SU-DHL-6 (cell line): ENCODE data around the gene SEMG2.

Experiments used
- H2AFZ ChIP-seq: fragments of 200-600 bp; sonication (generic); 2 replicates; pipeline ENCODE4 v1.6.1; 2014; ENCODE audit warnings: low read depth, mild to moderate bottlenecking, moderate library complexity, mixed read lengths, antibody characterized with exemption, low read length; ENCODE audit not compliant: severe bottlenecking
- H3F3A ChIP-seq: fragments of 200-600 bp; shearing (Covaris generic); 2 replicates; pipeline ENCODE4 v1.6.0; 2016; ENCODE audit warnings: antibody characterized with exemption, mild to moderate bottlenecking; ENCODE audit not compliant: insufficient read depth
- H3K27ac ChIP-seq: fragments of 200-600 bp; sonication (generic); 2 replicates; pipeline ENCODE4 v1.5.1; 2016; ENCODE audit warnings: low read depth, mild to moderate bottlenecking, low read length, moderate library complexity, mixed read lengths
- H3K27me3 ChIP-seq: fragments of 200-600 bp; sonication (generic), shearing (Covaris generic); 2 replicates; pipeline ENCODE4 v1.6.0; 2014; ENCODE audit warnings: mild to moderate bottlenecking, low read length
- H3K36me3 ChIP-seq: fragments of 200-600 bp; sonication (generic); 2 replicates; pipeline ENCODE4 v1.6.1; 2014; ENCODE audit warnings: mild to moderate bottlenecking, low read length, mixed read lengths
- H3K4me2 ChIP-seq: fragments of 300-600, 200-600 bp; shearing (Covaris generic), sonication (generic); 2 replicates; pipeline ENCODE4 v1.6.0; 2014; ENCODE audit warnings: low read length, low read depth, mild to moderate bottlenecking; ENCODE audit not compliant: poor library complexity, severe bottlenecking
- H3K4me3 ChIP-seq: fragments of 200-600 bp; sonication (generic); 2 replicates; pipeline ENCODE4 v1.5.1; 2014; ENCODE audit warnings: antibody characterized with exemption, low read length, mild to moderate bottlenecking, mixed read lengths; ENCODE audit not compliant: insufficient read depth, poor library complexity, severe bottlenecking
- H3K79me2 ChIP-seq: fragments of 200-600 bp; sonication (generic); 2 replicates; pipeline ENCODE4 v1.6.1; 2014; ENCODE audit warnings: mild to moderate bottlenecking, low read length, moderate library complexity; ENCODE audit not compliant: insufficient read depth
- H3K9ac ChIP-seq: fragments of 200-600 bp; sonication (generic); 2 replicates; pipeline ENCODE4 v1.7.0; 2014; ENCODE audit warnings: mild to moderate bottlenecking, low read length
- H3K9me2 ChIP-seq: fragments of 200-600 bp; sonication (generic); replicated peaks from 2 replicates; pipeline ENCODE4 v1.6.1; 2014; ENCODE audit warnings: low read length; ENCODE audit not compliant: insufficient read depth
- H3K9me3 ChIP-seq: fragments of 200-600 bp; sonication (generic); 2 replicates; pipeline ENCODE4 v1.6.1; 2014; ENCODE audit warnings: low read length, mixed read lengths; ENCODE audit not compliant: insufficient read depth
- H4K20me1 ChIP-seq: fragments of 200-600 bp; sonication (generic); 2 replicates; pipeline ENCODE4 v1.6.1; 2014; ENCODE audit warnings: low read depth, mild to moderate bottlenecking, antibody characterized with exemption, low read length, moderate library complexity, mixed read lengths
- CTCF ChIP-seq: fragments of 200-600 bp; sonication (generic); IDR thresholded peaks from one replicate; pipeline ENCODE4 v1.5.1; 2017; ENCODE audit warnings: antibody characterized with exemption, mild to moderate bottlenecking, low read length, moderate library complexity; ENCODE audit not compliant: insufficient read depth, poor library complexity, severe bottlenecking
- EZH2phosphoT487 ChIP-seq: fragments of 200-600 bp; sonication (generic), shearing (Covaris generic); conservative IDR thresholded peaks from 2 replicates; pipeline ENCODE4 v1.6.1; 2018; ENCODE audit warnings: mild to moderate bottlenecking, antibody characterized with exemption, low read length, moderate library complexity, mixed read lengths

SEMG2 gene

DNA sequence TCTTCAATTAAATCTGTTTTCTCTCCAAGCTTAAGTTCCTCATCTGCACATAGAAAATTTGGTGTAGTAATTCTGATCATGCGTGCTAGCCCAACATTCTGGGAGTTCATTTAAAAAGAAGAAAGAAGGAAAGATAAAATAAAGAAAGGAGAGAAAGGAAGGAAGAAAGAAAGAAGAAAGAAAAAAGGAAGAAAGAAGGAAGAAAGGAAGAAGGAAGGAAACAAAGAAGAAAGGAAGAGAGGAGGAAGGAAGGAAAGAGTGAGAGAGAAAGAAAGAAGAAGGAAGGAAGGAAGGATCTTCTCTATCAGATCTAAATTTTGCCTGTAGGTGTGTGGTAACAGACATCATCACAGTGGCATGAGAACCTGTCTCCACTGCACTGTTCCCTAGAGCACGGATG, 17.0 kb downstream of the SEMG2 start:
- H3K27me3 ChIP-seq, result no peaks in the 10 kb centered on the region
- H3K27ac ChIP-seq, result no peak overlapping the region
- no peak overlapping the region for H3K4me3 ChIP-seq
- no peaks in the 10 kb centered on the region for H3K9me2 ChIP-seq
- no peaks in the 10 kb centered on the region for H4K20me1 ChIP-seq
- no peaks in the 10 kb centered on the region for H3K79me2 ChIP-seq
- H2AFZ ChIP-seq, result no peak overlapping the region
- H3K4me2 ChIP-seq, result no peak overlapping the region
- no peak overlapping the region for H3K9ac ChIP-seq
- no peak for TF ChIP-seq EZH2phosphoT487
- no peak for TF ChIP-seq CTCF
- H3K36me3 ChIP-seq, result no peaks in the 10 kb centered on the region
- no peaks in the 10 kb centered on the region for H3K9me3 ChIP-seq
- no peaks in the 10 kb centered on the region for H3F3A ChIP-seq

DNA sequence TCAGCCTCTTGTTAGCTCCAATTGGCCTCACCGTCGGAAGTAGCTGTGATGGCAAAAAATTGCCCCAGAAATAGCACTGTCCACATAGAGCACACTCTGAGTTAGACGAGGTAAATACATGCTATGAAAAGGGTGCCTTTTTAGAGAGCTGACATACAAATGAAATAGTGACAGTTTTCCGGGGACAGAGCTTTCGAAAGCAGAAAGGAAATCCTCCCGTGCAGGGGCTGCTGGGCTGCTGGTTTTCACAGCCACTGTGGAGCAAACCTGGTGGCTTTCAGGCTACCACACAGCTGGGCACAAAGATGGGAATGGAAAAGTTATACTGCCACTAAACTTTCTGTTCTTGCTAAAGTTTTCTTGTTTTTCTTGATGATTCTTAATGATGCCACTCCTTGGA, 24.9 kb downstream of the SEMG2 start:
- H3K27ac ChIP-seq, result no peak overlapping the region
- H3K4me3 ChIP-seq, result no peak overlapping the region
- no peak overlapping the region for H2AFZ ChIP-seq
- H3K27me3 ChIP-seq, result peaks cover 4% of the 10 kb centered on the region; the same call in 1 of the 2 replicates
- no peak overlapping the region for H3K4me2 ChIP-seq
- H3K9me2 ChIP-seq, result no peaks in the 10 kb centered on the region
- H3K79me2 ChIP-seq, result no peaks in the 10 kb centered on the region
- H3F3A ChIP-seq, result no peaks in the 10 kb centered on the region
- no peaks in the 10 kb centered on the region for H3K9me3 ChIP-seq
- TF ChIP-seq EZH2phosphoT487 (no peak), CTCF (no peak)
- no peaks in the 10 kb centered on the region for H3K36me3 ChIP-seq
- no peak overlapping the region for H3K9ac ChIP-seq
- no peaks in the 10 kb centered on the region for H4K20me1 ChIP-seq

- no peak for TF ChIP-seq CTCF
- no peak for TF ChIP-seq EZH2phosphoT487
- Histone ChIP-seq H2AFZ (no peak overlapping the region), H3K79me2 (no peaks in the 10 kb centered on the region), H3F3A (no peaks in the 10 kb centered on the region), H3K9me2 (no peaks in the 10 kb centered on the region), H3K27me3 (peaks cover 4% of the 10 kb centered on the region; the same call in 1 of the 2 replicates), H4K20me1 (no peaks in the 10 kb centered on the region), H3K9ac (no peak overlapping the region), H3K36me3 (no peaks in the 10 kb centered on the region), H3K9me3 (no peaks in the 10 kb centered on the region), H3K27ac (no peak overlapping the region), H3K4me2 (no peak overlapping the region), H3K4me3 (no peak overlapping the region)
Measured at GRCh38 chr20:45247865-45248264, 26.7 kb downstream of the SEMG2 start.
